Fibroblast of mammary gland (primary cell): ENCODE results near the gene GNLY.

Experiments
- DNase-seq: peaks from one replicate; pipeline ENCODE4 v3.0.0-alpha.2; 2010; ENCODE audit warnings: low read depth
- H3K4me3 ChIP-seq: 2 replicates; pipeline ENCODE4 v1.5.1; 2011; ENCODE audit warnings: low read depth, mild to moderate bottlenecking, low read length, moderate library complexity; ENCODE audit not compliant: control insufficient read depth
- CTCF ChIP-seq: conservative IDR thresholded peaks from 2 replicates; pipeline ENCODE4 v1.5.1; 2011; ENCODE audit warnings: low read depth, low read length, inconsistent platforms; ENCODE audit not compliant: control insufficient read depth, insufficient read depth

The GNLY gene

GRCh38 chr2:85724731-85725181 lies 30.6 kb downstream of the GNLY start:
- DNase-seq: no peak

GRCh38 chr2:85725451-85725850 lies 31.3 kb downstream of the GNLY start:
- H3K4me3 ChIP-seq: no peak overlapping the region
- TF ChIP-seq CTCF: no peak

More at GRCh38 chr2:85724731-85725181, 30.6 kb downstream of the GNLY start:
- no peak for TF ChIP-seq CTCF
- H3K4me3 ChIP-seq: no peak overlapping the region

GRCh38 chr2:85727798-85728197 lies 33.6 kb downstream of the GNLY start:
- no peak for TF ChIP-seq CTCF
- DNase-seq: no peak
- no peak overlapping the region for H3K4me3 ChIP-seq

More at GRCh38 chr2:85725451-85725850, 31.3 kb downstream of the GNLY start:
- DNase-seq: no peak

- no peak for TF ChIP-seq CTCF
- no peak overlapping the region for H3K4me3 ChIP-seq
- no peak for DNase-seq
Observed at GRCh38 chr2:85728342-85728741, 34.2 kb downstream of the GNLY start.

GRCh38 chr2:85728883-85729824 lies 35.0 kb downstream of the GNLY start:
- TF ChIP-seq CTCF: peak; percentile 97
- DNase-seq: peak; percentile 78

GRCh38 chr2:85729825-85730510 lies 35.8 kb downstream of the GNLY start:
- no peak for DNase-seq
- TF ChIP-seq CTCF: no peak
- H3K4me3 ChIP-seq: no peak overlapping the region

More at GRCh38 chr2:85728883-85729824, 35.0 kb downstream of the GNLY start:
- no peak overlapping the region for H3K4me3 ChIP-seq
